Naive thymus-derived CD8-positive, alpha-beta T cell (primary cell): Measurements from ENCODE around the gene CACNA1G. TPM values are rescaled to one million over a fixed set of nuclear protein-coding genes. Genes with fewer than 3 reads are reported as not detected.

ENCODE experiments used
- ATAC-seq, 2 donors: fragments of 150-1000 bp; cut with Tn5 transposase in 1 of 2; sonication (Bioruptor Pico), chemical (Tn5 transposase) in 1 of 2; 1 replicate in 1 of 2; 2 replicates in 1 of 2; pipeline ENCODE4 v1.10.0; 2021; ENCODE audit warnings: mild to moderate bottlenecking in 2 of 2, moderate library complexity in 2 of 2
- POLR2A ChIA-PET: fragments of 350-600 bp; sonication (Branson Sonifier 250); formaldehyde crosslinking; loops from one replicate; lab custom pipeline; 2021; ENCODE audit warnings: antibody characterized with exemption; lab: Charles Lee
- DNase-seq, 10 donors: peaks; one replicate each; pipeline versions ENCODE4 v3.0.0 to v3.0.0-alpha.2; 2020 to 2022
- H3K27ac Mint-ChIP-seq, 10 donors: one replicate each; pipeline ENCODE4 v1.8.0; 2020 to 2022; ENCODE audit warnings: mild to moderate bottlenecking in 10 of 10, mixed read lengths in 10 of 10, moderate library complexity in 4 of 10, inconsistent platforms in 1 of 10
- H3K27me3 Mint-ChIP-seq, 5 donors: one replicate each; pipeline ENCODE4 v1.8.0; 2021 to 2022; ENCODE audit warnings: mixed read lengths in 5 of 5
- H3K36me3 Mint-ChIP-seq, 3 donors: one replicate each; pipeline ENCODE4 v1.8.0; 2020 to 2022; ENCODE audit warnings: mixed read lengths in 3 of 3, mild to moderate bottlenecking in 2 of 3, inconsistent platforms in 1 of 3
- H3K4me1 Mint-ChIP-seq, 4 donors: one replicate each; pipeline ENCODE4 v1.8.0; 2021 to 2022; ENCODE audit warnings: mixed read lengths in 4 of 4
- H3K4me3 Mint-ChIP-seq, 10 donors: one replicate each; pipeline ENCODE4 v1.8.0; 2020 to 2022; ENCODE audit warnings: mild to moderate bottlenecking in 10 of 10, mixed read lengths in 10 of 10, moderate library complexity in 6 of 10, inconsistent platforms in 1 of 10
- H3K9me3 Mint-ChIP-seq, 9 donors: one replicate each; pipeline ENCODE4 v1.8.0; 2020 to 2022; ENCODE audit warnings: mixed read lengths in 9 of 9, mild to moderate bottlenecking in 3 of 9, inconsistent platforms in 1 of 9, moderate library complexity in 1 of 9
- polyA plus RNA-seq, 3 donors: library from polyadenylated mRNA; unstranded; fragments of 300-500 nt; fragmentation: Illumina TruSeq; gene quantifications; one replicate each; pipeline ENCODE4 v1.2.3, GENCODE V29; 2021
- total RNA-seq, 8 experiments: library from RNA in 2 of 8; stranded (reverse) in 2 of 8; gene quantifications; one replicate each; pipeline ENCODE4 v1.2.3 and lab custom pipeline; 2021 to 2026

Gene CACNA1G
- total and polyA plus RNA-seq, 5 experiments from 2014 or later: 0.05 TPM; not detected in 4

- H3K4me3 Mint-ChIP-seq: no peak overlapping the region
- H3K27ac Mint-ChIP-seq: peak overlapping the region in 1 of 10 donors; percentile 53
- ATAC-seq: no peak
- DNase-seq: peak in 1 of 10 donors; percentile 14
- no peaks in the 10 kb centered on the region for H3K4me1 Mint-ChIP-seq
- H3K27me3 Mint-ChIP-seq: peaks cover 7 to 17% (median 9%) of the 10 kb centered on the region in 5 donors
- peaks cover 0 to 6% (median 0%) of the 10 kb centered on the region in 9 donors for H3K9me3 Mint-ChIP-seq
- POLR2A ChIA-PET: no interaction called here
- H3K36me3 Mint-ChIP-seq: peaks cover 0 to 5% (median 2%) of the 10 kb centered on the region in 3 donors
Observed at GRCh38 chr17:50647187-50647586, 86.7 kb downstream of the CACNA1G start.

GRCh38 chr17:50649042-50649908 lies 88.8 kb downstream of the CACNA1G start:
- POLR2A ChIA-PET: no interaction called here
- peaks cover 0 to 5% (median 2%) of the 10 kb centered on the region in 3 donors for H3K36me3 Mint-ChIP-seq
- peaks cover 0 to 12% (median 7%) of the 10 kb centered on the region in 5 donors for H3K27me3 Mint-ChIP-seq
- H3K27ac Mint-ChIP-seq: no peak overlapping the region
- peaks cover 0 to 12% (median 0%) of the 10 kb centered on the region in 9 donors for H3K9me3 Mint-ChIP-seq
- ATAC-seq: no peak
- H3K4me3 Mint-ChIP-seq: no peak overlapping the region
- no peaks in the 10 kb centered on the region for H3K4me1 Mint-ChIP-seq
- no peak for DNase-seq

- Mint-ChIP-seq H3K27me3 (peaks cover 2 to 7% (median 5%) of the 10 kb centered on the region in 5 donors), H3K27ac (no peak overlapping the region), H3K4me3 (no peak overlapping the region), H3K36me3 (peaks cover 0 to 5% (median 2%) of the 10 kb centered on the region in 3 donors), H3K9me3 (peaks cover 0 to 12% (median 0%) of the 10 kb centered on the region in 9 donors), H3K4me1 (no peaks in the 10 kb centered on the region)
- no peak for ATAC-seq
- no peak for DNase-seq
- POLR2A ChIA-PET: no interaction called here
Observed at GRCh38 chr17:50651661-50652060, 91.1 kb downstream of the CACNA1G start.

GRCh38 chr17:50653738-50654137 lies 93.2 kb downstream of the CACNA1G start:
- POLR2A ChIA-PET: interaction anchor here (0.6 kb wide), 1 partner anchor 18 kb away, joined by 4 read pairs; no protein-coding TSS in a partner anchor
- no peak for DNase-seq
- H3K27me3 Mint-ChIP-seq: peaks cover 2 to 12% (median 4%) of the 10 kb centered on the region in 5 donors
- H3K4me1 Mint-ChIP-seq: peaks cover 0 to 2% (median 0%) of the 10 kb centered on the region in 4 donors
- ATAC-seq: no peak
- H3K9me3 Mint-ChIP-seq: peaks cover 0 to 12% (median 0%) of the 10 kb centered on the region in 9 donors
- H3K36me3 Mint-ChIP-seq: peaks cover 0 to 5% (median 2%) of the 10 kb centered on the region in 3 donors
- H3K27ac Mint-ChIP-seq: no peak overlapping the region
- no peak overlapping the region for H3K4me3 Mint-ChIP-seq

GRCh38 chr17:50656509-50656908 lies 96.0 kb downstream of the CACNA1G start:
- POLR2A ChIA-PET: no interaction called here
- Mint-ChIP-seq H3K4me3 (no peak overlapping the region), H3K36me3 (peaks cover 0 to 5% (median 2%) of the 10 kb centered on the region in 3 donors), H3K27me3 (peaks cover 0 to 12% (median 3%) of the 10 kb centered on the region in 5 donors), H3K27ac (no peak overlapping the region), H3K4me1 (peaks cover 0 to 6% (median 3%) of the 10 kb centered on the region in 4 donors), H3K9me3 (peaks cover 0 to 12% (median 0%) of the 10 kb centered on the region in 9 donors)
- ATAC-seq: no peak
- no peak for DNase-seq

GRCh38 chr17:50657054-50657453 lies 96.5 kb downstream of the CACNA1G start:
- no peak overlapping the region for H3K27ac Mint-ChIP-seq
- no peak for ATAC-seq
- H3K9me3 Mint-ChIP-seq: peaks cover 0 to 7% (median 0%) of the 10 kb centered on the region in 9 donors
- no peak for DNase-seq
- peaks cover 0 to 12% (median 3%) of the 10 kb centered on the region in 5 donors for H3K27me3 Mint-ChIP-seq
- no peak overlapping the region for H3K4me3 Mint-ChIP-seq
- peaks cover 0 to 1% (median 1%) of the 10 kb centered on the region in 3 donors for H3K36me3 Mint-ChIP-seq
- H3K4me1 Mint-ChIP-seq: peaks cover 4 to 11% (median 7%) of the 10 kb centered on the region in 4 donors
- POLR2A ChIA-PET: no interaction called here

- ATAC-seq: no peak
- peaks cover 4 to 11% (median 7%) of the 10 kb centered on the region in 4 donors for H3K4me1 Mint-ChIP-seq
Observed at GRCh38 chr17:50657627-50658026, 97.1 kb downstream of the CACNA1G start.

GRCh38 chr17:50658616-50659015 lies 98.1 kb downstream of the CACNA1G start:
- DNase-seq (no peak), ATAC-seq (no peak)
- H3K27me3 Mint-ChIP-seq: peaks cover 1 to 12% (median 4%) of the 10 kb centered on the region in 5 donors
- POLR2A ChIA-PET: no interaction called here
- peaks cover 0 to 6% (median 0%) of the 10 kb centered on the region in 9 donors for H3K9me3 Mint-ChIP-seq
- H3K4me1 Mint-ChIP-seq: peaks cover 4 to 11% (median 7%) of the 10 kb centered on the region in 4 donors
- H3K36me3 Mint-ChIP-seq: no peaks in the 10 kb centered on the region
- no peak overlapping the region for H3K4me3 Mint-ChIP-seq
- H3K27ac Mint-ChIP-seq: no peak overlapping the region

More at GRCh38 chr17:50657627-50658026, 97.1 kb downstream of the CACNA1G start:
- H3K4me3 Mint-ChIP-seq: no peak overlapping the region
- H3K27ac Mint-ChIP-seq: no peak overlapping the region
- H3K9me3 Mint-ChIP-seq: peaks cover 0 to 6% (median 0%) of the 10 kb centered on the region in 9 donors
- H3K27me3 Mint-ChIP-seq: peaks cover under 1 to 12% (median 3%) of the 10 kb centered on the region in 5 donors
- POLR2A ChIA-PET: no interaction called here
- no peaks in the 10 kb centered on the region for H3K36me3 Mint-ChIP-seq
- no peak for DNase-seq

- no peaks in the 10 kb centered on the region for H3K36me3 Mint-ChIP-seq
Observed at GRCh38 chr17:50659179-50659578, 98.7 kb downstream of the CACNA1G start.

GRCh38 chr17:50660042-50660886 lies 99.7 kb downstream of the CACNA1G start:
- Mint-ChIP-seq H3K4me1 (peaks cover 4 to 11% (median 9%) of the 10 kb centered on the region in 4 donors), H3K27me3 (peaks cover 1 to 12% (median 4%) of the 10 kb centered on the region in 5 donors), H3K9me3 (no peaks in the 10 kb centered on the region), H3K4me3 (no peak overlapping the region), H3K27ac (peak overlapping the region in 1 of 10 donors; percentile 79), H3K36me3 (no peaks in the 10 kb centered on the region)
- DNase-seq (no peak), ATAC-seq (no peak)
- POLR2A ChIA-PET: interaction anchor here (0.6 kb wide), 1 partner anchor 44 kb away, joined by 3 read pairs; no protein-coding TSS in a partner anchor

More at GRCh38 chr17:50659179-50659578, 98.7 kb downstream of the CACNA1G start:
- no peak for ATAC-seq
- Mint-ChIP-seq H3K27ac (no peak overlapping the region), H3K27me3 (peaks cover 1 to 12% (median 4%) of the 10 kb centered on the region in 5 donors), H3K4me3 (no peak overlapping the region), H3K4me1 (peaks cover 4 to 11% (median 9%) of the 10 kb centered on the region in 4 donors), H3K9me3 (peaks cover 0 to under 1% (median 0%) of the 10 kb centered on the region in 9 donors)
- POLR2A ChIA-PET: no interaction called here
- DNase-seq: no peak

- H3K9me3 Mint-ChIP-seq: no peaks in the 10 kb centered on the region
- H3K36me3 Mint-ChIP-seq: no peaks in the 10 kb centered on the region
- DNase-seq (no peak), ATAC-seq (no peak)
- H3K27me3 Mint-ChIP-seq: peaks cover 1 to 12% (median 4%) of the 10 kb centered on the region in 5 donors
- POLR2A ChIA-PET: interaction anchor here (0.6 kb wide), 1 partner anchor 44 kb away, joined by 3 read pairs; no protein-coding TSS in a partner anchor
- H3K4me1 Mint-ChIP-seq: peaks cover 4 to 11% (median 9%) of the 10 kb centered on the region in 4 donors
- peak overlapping the region in 2 of 10 donors; percentile 15 to 79 for H3K27ac Mint-ChIP-seq
- H3K4me3 Mint-ChIP-seq: no peak overlapping the region
Observed at GRCh38 chr17:50660887-50661345, 100.4 kb downstream of the CACNA1G start.

GRCh38 chr17:50661348-50661747 lies 100.8 kb downstream of the CACNA1G start:
- H3K36me3 Mint-ChIP-seq: no peaks in the 10 kb centered on the region
- peak overlapping the region in 2 of 10 donors; percentile 15 to 79 for H3K27ac Mint-ChIP-seq
- no peaks in the 10 kb centered on the region for H3K9me3 Mint-ChIP-seq
- peaks cover 4 to 11% (median 9%) of the 10 kb centered on the region in 4 donors for H3K4me1 Mint-ChIP-seq
- ATAC-seq: no peak
- POLR2A ChIA-PET: no interaction called here
- no peak overlapping the region for H3K4me3 Mint-ChIP-seq
- H3K27me3 Mint-ChIP-seq: peaks cover 1 to 12% (median 4%) of the 10 kb centered on the region in 5 donors
- no peak for DNase-seq
